Right kidney (tissue), 9 donors: ENCODE results near the gene P2RX4.
A peak's percentile ranks its signal among the peaks of the same experiment; 100 is the strongest.
"Not testable (repeated sequence)": the region's sequence is repeated elsewhere in the genome, so short reads cannot be mapped to it uniquely, and the experiment has no call there.

ENCODE experiments used
- DNase-seq: peaks from one replicate; pipeline ENCODE4 v3.0.0-alpha.2; 2016
- long read RNA-seq, 8 donors: transcript quantifications; one replicate each; lab custom pipeline, GENCODE V29; 2026

The P2RX4 gene
- long read RNA-seq, donor 1, transcript P2RX4-202 (12 exons, 2,032 nt) = major isoform, 5 of 5 reads
- long read RNA-seq, donor 1, partial matches to known transcripts = 0 of 5 reads
- long read RNA-seq, donor 1, other reads (novel, unspliced or antisense) = 0 of 5 reads
- long read RNA-seq, donor 2, transcript P2RX4-202 (12 exons, 2,032 nt) = major isoform, 10 of 11 reads
- long read RNA-seq, donor 2, partial matches to known transcripts = 0 of 11 reads
- long read RNA-seq, donor 2, other reads (novel, unspliced or antisense) = 0 of 11 reads
- long read RNA-seq, donor 3, partial matches to known transcripts = 0 of 2 reads
- long read RNA-seq, donor 3, other reads (novel, unspliced or antisense) = 0 of 2 reads
- long read RNA-seq, donor 4, transcript P2RX4-202 (12 exons, 2,032 nt) = major isoform, 6 of 7 reads
- long read RNA-seq, donor 4, partial matches to known transcripts = 0 of 7 reads
- long read RNA-seq, donor 4, other reads (novel, unspliced or antisense) = 0 of 7 reads
- long read RNA-seq, donor 5, transcript P2RX4-202 (12 exons, 2,032 nt) = major isoform, 9 of 19 reads
- long read RNA-seq, donor 5, partial matches to known transcripts = 10 of 19 reads
- long read RNA-seq, donor 5, other reads (novel, unspliced or antisense) = 0 of 19 reads
- long read RNA-seq, donor 6, partial matches to known transcripts = 7 of 10 reads
- long read RNA-seq, donor 6, other reads (novel, unspliced or antisense) = 0 of 10 reads
- long read RNA-seq, donor 7, transcript P2RX4-202 (12 exons, 2,032 nt) = major isoform, 13 of 132 reads
- long read RNA-seq, donor 7, partial matches to known transcripts = 108 of 132 reads
- long read RNA-seq, donor 7, other reads (novel, unspliced or antisense) = 10 of 132 reads
- long read RNA-seq, donor 8, transcript P2RX4-202 (12 exons, 2,032 nt) = major isoform, 6 of 7 reads
- long read RNA-seq, donor 8, partial matches to known transcripts = 0 of 7 reads
- long read RNA-seq, donor 8, other reads (novel, unspliced or antisense) = 0 of 7 reads

DNA sequence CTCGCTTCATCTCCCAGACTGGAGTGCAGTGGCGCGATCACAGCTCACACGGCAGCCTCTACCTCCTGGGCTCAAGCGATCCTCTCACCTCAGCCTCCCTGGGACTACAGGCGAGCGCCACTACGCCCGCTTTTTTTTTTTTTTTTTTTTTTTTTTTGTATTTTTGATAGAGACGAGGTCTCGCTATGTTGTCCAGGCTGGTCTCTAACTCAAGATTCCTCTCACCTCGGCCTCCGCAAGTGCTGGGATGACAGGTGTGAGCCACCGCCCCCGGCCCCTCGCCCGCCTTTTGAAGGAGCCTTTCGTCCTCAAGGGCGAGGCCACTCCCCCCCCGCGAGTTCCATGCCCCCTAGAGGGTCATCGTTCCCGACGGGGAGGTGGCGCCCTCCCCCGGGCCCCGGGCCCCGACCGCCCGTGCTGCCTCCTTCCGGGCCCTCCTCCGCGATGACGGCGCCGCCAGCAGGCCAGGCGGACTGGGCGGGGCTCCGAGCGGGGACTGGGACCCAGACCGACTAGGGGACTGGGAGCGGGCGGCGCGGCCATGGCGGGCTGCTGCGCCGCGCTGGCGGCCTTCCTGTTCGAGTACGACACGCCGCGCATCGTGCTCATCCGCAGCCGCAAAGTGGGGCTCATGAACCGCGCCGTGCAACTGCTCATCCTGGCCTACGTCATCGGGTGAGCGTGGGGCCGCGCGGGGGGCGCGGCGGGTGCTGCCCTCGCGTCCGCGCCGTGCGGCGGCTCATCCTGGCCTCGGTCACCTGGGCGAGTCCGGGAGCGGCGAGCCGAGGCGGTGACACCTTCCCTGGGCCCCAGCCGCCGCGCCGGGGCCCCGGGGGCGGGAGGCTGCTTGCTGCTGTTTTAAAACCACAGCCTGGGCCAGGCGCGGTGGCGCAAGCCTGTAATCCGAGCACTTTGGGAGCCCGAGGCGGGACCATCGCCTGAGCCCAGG is at the start of gene P2RX4:
P2RX4 (plus strand) TSS at position 506 of the 949 bp plus-strand sequence; CDS start at position 542, 36 bp downstream.
- DNase-seq = peak; percentile 94

DNA sequence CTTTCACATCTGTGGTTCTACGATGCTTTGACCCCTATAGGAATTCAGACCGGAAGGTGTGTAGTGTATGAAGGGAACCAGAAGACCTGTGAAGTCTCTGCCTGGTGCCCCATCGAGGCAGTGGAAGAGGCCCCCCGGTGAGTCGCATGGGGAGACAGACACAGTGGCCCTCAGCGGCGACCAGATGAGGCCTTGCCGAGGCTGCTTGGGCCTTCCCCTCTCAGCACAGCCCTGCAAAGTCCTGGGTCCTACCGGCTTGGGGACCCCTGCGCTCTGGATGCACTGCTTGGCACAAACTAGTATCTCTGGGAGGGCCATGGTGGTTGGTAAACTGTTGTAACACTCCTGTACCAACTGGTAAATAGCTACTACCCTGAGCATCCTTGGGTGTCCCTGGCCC is 47.5 kb upstream of the P2RX4 start:
- no peak for DNase-seq

- DNase-seq = no peak
Measured at GRCh38 chr12:121162985-121163384, 46.9 kb upstream of the P2RX4 start.

DNA sequence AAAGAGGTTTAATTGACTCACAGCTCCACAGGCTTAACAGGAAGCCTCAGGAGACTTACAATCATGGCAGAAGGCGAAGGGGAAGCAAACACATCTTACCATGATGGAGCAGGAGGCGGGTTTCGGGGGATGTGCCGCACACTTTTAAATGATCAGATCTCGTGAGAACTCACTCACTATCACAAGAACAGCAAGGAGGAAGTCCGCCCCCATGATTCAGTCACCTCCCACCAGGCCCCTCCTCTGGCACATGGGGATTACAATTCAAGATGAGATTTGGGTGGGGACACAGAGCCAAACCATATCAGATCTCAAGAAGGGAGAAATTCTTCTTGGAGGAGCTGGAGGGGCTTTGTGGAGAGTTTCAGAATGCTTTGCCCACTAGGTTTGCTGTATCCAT is 45.1 kb upstream of the P2RX4 start:
- not testable (repeated sequence) for DNase-seq

DNA sequence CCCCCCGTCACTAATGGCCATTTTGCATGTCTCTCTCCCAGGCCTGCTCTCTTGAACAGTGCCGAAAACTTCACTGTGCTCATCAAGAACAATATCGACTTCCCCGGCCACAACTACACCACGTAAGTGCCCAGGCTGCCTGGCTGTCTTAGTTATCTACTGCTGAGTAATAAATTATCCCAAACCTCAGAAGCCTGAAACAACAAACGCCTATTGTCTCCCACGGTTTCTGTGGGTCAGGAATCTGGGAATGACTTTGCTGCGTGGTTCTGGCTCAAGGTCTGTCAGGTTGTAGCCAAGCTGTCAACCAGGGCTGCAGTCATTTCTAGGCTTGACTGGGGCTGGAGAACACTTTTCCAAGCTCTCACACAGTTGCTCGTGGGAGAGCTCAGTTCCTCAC is 44.6 kb upstream of the P2RX4 start:
- DNase-seq = no peak

- no peak for DNase-seq
Measured at GRCh38 chr12:121166356-121166755, 43.6 kb upstream of the P2RX4 start.

- DNase-seq = no peak
Measured at GRCh38 chr12:121167232-121167820, 42.6 kb upstream of the P2RX4 start.

DNA sequence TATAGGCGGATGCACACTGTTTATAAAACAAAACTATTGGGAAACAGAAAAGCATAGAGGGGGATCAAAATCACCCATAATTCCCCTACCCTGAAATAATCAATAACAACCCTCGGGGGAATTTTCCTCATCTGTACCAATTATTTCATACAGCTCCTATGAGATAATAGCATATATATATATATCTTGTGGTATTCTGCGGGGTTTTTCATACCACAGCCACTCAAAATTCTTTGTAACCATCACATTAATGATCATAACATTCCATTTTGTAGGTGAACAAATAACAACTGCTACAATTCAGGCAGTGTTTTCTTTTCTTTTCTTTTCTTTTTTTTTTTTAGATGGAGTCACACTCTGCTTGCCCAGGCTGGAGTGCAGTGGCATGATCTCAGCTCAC is 42.0 kb upstream of the P2RX4 start:
- no peak for DNase-seq

- no peak for DNase-seq
Measured at GRCh38 chr12:121170151-121170550, 39.8 kb upstream of the P2RX4 start.

DNA sequence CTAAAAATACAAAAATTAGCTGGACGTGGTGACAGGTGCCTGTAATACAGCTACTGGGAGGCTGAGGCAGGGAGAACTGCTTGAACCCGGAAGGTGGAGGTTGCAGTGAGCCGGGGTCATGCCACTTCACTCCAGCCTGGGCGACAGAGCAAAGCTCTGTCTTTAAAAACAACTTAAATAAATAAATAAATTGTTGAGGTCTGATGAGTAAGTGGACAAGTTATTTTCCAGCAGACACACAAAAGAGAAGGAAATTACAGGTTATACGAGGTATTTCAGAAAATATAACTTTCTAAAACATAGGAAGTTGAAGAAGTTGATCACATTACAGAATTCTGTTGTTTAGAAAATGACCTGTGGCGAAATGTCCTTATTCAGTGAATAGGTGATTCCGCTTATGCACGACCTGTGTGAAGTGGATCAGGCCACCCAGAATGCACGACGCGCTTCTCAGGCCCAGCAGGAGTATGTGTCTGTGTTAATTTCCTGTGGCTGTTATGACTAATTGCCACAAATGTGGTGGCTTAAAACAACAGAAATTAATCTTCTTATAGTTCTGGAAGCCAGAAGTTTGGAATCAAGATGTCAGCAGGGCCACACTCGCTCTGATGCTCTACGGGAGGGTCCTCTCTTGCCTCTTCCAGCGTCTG is 39.2 kb upstream of the P2RX4 start:
- no peak for DNase-seq

DNA sequence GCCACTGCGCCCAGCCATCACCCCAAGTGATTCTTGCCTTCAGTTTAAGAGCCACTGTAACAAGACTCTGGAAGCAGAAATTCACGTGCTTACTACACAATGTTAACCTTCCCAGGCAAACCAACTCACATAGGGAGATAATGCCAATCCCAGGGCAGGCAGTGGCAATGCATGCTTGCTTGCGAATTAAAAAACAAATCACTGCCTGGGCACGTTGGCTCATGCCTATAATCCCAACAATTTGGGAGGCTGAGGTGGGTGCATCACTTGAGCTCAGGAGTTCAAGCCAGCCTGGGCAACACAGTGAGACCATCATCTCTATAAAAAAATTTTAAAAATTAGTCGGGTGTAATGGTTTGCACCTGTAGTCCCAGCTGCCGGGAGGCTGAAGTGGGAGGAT is 37.8 kb upstream of the P2RX4 start:
- no peak for DNase-seq

GRCh38 chr12:121175383-121176119 is 34.4 kb upstream of the P2RX4 start:
- DNase-seq = no peak

GRCh38 chr12:121176826-121177529 is 33.0 kb upstream of the P2RX4 start:
- no peak for DNase-seq

- no peak for DNase-seq
Measured at GRCh38 chr12:121181181-121181580, 28.7 kb upstream of the P2RX4 start.

DNA sequence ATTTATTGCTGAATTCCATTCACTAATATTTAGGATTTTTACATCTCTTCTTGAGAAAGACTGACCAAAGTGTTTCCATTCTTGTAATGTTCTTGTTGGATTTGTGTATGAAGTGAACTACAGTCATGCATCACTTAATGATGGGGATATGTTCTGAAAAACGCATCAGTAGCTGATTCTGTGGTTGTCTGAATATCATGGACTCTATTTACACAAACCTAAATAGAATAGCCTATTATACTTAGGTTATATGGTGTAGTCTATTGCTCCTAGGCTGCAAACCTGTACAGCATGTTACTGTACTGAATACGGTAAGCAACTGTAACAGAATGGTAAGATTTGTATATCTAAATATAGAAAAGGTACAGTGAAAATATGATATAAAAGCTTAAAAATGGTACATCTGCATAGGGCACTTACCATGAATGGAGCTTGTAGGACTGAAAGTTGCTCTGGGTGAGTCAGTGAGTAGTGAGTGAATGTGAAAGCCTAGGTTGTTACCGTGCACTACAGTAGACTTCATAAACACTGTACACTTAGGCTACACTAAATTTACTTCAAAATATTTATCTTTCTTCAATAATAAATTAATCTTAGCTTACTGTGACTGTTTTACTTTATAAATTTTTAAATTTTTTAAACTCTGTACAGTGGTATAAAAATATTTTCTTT is 27.6 kb upstream of the P2RX4 start:
- DNase-seq = no peak

DNA sequence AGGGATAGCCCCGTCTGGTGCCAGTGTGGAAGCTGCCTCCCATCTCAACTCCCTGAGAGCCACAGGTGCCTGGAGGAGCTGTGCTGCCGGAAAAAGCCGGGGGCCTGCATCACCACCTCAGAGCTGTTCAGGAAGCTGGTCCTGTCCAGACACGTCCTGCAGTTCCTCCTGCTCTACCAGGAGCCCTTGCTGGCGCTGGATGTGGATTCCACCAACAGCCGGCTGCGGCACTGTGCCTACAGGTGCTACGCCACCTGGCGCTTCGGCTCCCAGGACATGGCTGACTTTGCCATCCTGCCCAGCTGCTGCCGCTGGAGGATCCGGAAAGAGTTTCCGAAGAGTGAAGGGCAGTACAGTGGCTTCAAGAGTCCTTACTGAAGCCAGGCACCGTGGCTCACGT is 25.5 kb upstream of the P2RX4 start:
- DNase-seq = no peak

GRCh38 chr12:121184984-121185889 is 24.7 kb upstream of the P2RX4 start:
- DNase-seq = no peak

- no peak for DNase-seq
Measured at GRCh38 chr12:121186826-121187225, 23.1 kb upstream of the P2RX4 start.
